Uterus (tissue), 2 donors: ENCODE measurements around the gene CCT7.

Experiments used
- POLR2A ChIP-seq, 2 donors: fragments of 450-650 bp; IDR thresholded peaks; one replicate each; pipeline ENCODE4 v1.6.1; 2016; ENCODE audit warnings: antibody characterized with exemption in 2 of 2, mild to moderate bottlenecking in 1 of 2, moderate library complexity in 1 of 2
- TF ChIP-seq, protein P1 (sequence below), 4 experiments: fragments of 200-600 bp in 2 of 4; fragments of 450-650 bp in 2 of 4; sonication (generic) in 2 of 4; IDR thresholded peaks; one replicate each; pipeline ENCODE4 v1.5.1; 2016 to 2019; ENCODE audit warnings: antibody characterized with exemption in 4 of 4, mild to moderate bottlenecking in 2 of 4, moderate library complexity in 1 of 4

DNA sequence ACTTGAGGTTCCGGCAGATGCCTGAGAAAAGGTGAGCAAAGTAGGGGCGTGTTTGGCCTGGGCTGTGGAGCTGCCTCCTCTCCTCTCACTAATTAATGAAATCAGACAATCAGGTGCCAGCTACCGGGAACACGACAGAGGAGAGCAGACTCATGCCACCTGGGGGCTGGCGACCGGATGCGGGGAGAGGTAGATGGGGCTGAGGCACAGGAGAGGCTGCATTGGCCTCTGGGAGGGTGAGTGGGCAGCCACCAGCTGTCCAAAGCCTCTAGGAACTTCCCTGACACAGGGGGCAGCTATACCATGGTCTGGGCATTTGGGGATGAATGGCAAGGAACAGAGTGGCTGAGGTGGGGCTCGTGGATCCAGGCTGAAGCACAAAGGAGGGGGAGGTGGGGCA is 25.2 kb downstream of the CCT7 start:
- TF ChIP-seq, protein P1, sequence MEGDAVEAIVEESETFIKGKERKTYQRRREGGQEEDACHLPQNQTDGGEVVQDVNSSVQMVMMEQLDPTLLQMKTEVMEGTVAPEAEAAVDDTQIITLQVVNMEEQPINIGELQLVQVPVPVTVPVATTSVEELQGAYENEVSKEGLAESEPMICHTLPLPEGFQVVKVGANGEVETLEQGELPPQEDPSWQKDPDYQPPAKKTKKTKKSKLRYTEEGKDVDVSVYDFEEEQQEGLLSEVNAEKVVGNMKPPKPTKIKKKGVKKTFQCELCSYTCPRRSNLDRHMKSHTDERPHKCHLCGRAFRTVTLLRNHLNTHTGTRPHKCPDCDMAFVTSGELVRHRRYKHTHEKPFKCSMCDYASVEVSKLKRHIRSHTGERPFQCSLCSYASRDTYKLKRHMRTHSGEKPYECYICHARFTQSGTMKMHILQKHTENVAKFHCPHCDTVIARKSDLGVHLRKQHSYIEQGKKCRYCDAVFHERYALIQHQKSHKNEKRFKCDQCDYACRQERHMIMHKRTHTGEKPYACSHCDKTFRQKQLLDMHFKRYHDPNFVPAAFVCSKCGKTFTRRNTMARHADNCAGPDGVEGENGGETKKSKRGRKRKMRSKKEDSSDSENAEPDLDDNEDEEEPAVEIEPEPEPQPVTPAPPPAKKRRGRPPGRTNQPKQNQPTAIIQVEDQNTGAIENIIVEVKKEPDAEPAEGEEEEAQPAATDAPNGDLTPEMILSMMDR (IDR thresholded peaks at IDR 0.05) = no peak
- TF ChIP-seq POLR2A (IDR thresholded peaks at IDR 0.05) = no peak
